GM18519 (cell line): ENCODE measurements around the gene MCF2L.
"Not testable (repeated sequence)": the region's sequence is repeated elsewhere in the genome, so short reads cannot be mapped to it uniquely, and the experiment has no call there.

ENCODE experiments used
- ATAC-seq: cut with Tn5 transposase; IDR thresholded peaks from one replicate; pipeline ENCODE4 v1.9.1; 2021; ENCODE audit warnings: mild to moderate bottlenecking, moderate library complexity; ENCODE audit not compliant: unreplicated experiment, low FRiP score

The MCF2L gene

GRCh38 chr13:113043931-113044330, 74.9 kb downstream of the MCF2L start:
- no peak for ATAC-seq

DNA sequence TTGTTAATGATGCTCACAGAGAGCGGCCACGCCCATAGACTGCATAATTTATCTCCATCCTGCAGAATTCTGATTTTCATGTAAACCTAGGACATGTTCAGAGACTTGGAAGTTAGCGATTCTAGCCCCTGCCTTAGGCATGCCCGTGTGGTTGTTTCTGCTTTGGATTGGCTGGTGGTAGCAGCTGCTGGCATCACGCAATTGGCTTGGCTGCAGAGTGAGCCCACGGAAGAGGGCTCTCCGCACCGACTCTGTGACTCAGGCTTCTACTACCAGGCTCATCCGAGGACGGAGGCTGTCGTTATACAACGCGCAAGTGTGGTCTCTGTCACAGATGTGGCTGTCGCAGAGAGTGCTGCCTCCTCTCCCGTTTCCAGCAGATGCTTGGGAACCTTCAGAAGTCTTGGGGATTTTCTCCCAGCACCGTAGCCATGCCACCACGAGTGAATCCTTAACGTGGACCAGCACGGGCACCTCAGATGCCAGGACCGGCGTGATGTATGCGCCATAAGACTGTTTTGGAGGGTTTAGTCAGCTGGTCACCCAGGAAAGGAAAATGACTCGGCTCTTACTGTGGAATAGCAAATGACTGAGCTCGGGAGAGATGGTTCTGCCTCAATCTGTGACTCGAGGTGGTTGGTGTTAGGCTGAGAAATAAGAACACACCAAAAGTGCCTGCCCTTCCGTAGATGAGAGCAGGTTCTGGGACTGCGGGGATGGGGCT, 75.5 kb downstream of the MCF2L start:
- ATAC-seq = no peak

DNA sequence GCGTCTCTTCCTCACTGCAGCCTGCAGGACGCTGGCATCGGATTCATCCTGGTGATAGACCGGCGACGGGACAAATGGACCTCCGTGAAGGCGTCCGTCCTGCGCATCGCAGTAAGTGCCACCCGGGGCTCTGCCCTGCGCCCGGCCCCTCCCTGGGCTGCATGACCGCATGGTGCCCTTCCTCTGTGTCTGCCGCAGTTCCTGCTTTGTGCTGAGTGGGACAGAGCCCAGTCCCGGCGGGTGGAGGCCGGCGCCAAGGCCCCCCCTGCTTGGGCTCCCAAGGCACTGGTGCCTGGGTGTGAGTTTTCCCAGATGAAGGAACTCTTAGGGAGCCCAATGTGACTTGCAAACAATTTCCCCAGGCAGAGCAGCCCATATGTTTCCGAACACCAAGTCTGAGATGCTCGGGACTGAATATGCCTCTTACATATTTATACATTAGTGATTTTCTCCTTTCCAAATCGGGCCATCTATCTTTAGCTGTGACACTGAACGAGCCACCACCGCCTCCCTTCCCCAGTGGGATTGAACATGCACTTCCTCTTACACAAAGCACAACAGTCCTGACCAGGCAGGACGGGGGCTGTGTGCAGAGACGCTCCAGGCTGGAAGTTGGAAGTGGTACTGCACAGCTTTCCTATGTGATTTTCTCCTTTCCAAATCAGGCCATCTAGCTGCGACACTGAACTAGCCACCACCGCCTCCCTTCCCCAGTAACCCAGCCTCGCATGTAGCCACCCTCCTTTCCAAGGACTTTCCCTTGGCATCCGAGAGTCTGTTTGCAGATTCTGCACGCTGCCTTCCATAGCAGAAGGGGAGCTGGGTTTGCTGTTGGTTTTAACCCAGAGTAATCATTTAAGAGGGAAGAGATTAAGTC, 76.5 kb downstream of the MCF2L start:
- ATAC-seq = no peak

GRCh38 chr13:113046128-113046882, 77.3 kb downstream of the MCF2L start:
- no peak for ATAC-seq

DNA sequence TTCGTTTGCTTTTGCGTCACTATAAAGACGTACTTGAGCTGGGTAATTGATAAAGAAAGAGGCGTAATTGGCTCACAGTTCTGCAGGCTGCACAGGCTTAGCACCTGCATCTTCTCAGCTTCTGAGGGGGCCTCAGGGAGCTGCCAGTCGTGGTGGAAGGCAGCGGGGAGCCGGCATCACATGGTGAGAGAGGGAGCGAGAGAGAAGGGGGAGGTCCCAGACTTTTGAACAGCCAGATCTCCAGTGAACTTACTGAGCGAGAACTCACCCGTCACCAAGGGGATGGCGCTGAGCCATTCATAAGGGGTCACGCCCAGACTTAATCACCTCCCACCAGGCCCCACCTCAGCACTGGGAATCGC, 77.8 kb downstream of the MCF2L start:
- no peak for ATAC-seq

- no peak for ATAC-seq
These were observed 78.6 kb downstream of the MCF2L start for GRCh38 chr13:113047587-113047986.

DNA sequence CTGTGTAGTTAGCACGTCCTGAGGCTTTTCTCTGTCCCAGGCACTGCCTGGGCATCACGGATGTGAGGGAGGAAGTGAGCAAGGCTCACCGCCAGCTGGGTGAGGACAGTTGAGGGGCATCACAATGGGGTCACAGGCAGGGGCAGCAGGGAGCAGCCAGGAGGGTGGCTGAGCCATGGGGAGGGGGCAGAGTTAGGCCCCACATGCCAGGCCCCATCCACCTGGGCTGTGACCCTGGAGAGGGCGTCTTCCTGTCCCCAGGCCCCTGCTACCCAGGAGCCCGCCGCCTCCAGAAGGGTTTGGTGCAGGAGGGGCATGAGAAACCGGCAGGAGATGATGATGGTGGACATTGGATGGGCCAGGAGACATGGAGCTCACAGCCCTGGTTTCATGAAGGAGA, 79.8 kb downstream of the MCF2L start:
- ATAC-seq = no peak

DNA sequence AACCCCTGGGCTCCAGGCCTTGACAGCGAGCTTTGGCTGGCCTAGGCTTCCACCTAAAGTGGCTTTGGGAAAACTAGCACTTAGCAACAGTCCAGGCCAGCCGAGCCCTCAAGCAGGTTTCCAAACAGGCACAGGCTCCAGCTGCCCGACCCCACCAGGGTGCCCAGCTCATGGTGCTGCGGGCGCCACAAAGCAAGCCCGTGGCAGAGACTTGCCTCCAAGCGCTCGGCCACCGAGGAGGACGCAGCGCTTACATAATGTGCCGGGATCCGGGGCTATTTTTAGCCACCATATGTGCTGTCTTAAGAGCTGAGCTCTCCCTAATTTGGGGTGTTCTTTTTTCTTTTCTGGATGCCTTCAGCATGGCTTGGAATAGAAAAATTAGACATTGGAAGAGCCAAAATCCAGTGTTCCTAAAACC, 80.5 kb downstream of the MCF2L start:
- ATAC-seq = no peak

- no peak for ATAC-seq
These were observed 81.0 kb downstream of the MCF2L start for GRCh38 chr13:113049981-113050380.

DNA sequence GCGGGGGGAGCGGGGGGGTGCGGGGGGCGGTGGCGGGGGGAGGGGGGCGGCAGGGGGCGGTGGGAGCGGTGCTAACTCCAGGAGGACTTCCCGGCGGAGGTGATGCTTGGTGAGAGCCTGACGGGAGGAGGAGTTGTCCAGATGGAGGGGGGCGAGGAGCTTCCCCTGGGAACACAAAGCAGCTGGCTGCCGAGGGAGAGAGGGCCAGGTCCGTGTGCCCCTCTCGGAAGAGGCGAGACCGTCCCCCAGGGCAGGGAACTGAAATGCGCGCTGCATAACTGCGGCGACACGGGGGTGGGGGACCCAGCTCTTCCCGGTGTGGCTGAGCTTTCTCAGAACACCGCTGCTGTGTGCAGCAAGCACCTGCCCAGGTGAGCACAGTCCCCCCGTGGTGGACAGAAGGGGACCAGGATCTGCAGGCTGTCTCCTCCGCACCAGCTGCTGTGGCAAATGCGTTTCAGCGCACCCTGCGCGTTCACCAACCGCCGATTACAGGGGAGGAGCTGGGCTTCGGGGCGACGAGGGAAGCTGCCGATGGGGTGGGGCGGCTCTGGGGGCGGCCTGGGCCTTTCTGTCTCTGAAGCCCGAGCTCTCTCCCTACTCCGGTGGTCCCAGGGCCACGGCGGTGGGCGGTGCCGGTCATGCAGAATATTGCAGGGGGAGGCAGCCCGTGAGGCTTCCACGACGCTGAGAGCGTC, 81.9 kb downstream of the MCF2L start:
- ATAC-seq = no peak

DNA sequence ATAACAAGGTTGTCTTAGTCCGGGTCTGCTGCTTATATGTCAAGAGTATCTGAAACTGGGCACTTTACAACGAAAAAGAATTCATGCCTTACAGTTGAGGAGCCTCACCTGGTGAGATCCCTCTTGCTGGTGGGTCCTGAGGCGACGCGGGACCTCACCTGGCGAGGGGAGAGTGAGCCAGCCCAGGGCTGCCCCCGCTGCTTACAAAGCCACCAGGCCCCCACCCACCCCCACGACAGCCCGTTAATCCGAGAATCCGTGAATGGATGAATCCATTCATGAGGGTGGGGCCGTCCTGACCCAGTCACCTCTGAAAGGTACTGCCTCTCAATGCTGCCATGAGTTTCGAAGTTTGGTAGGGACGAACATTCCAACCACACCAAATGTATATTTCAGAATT, 82.6 kb downstream of the MCF2L start:
- ATAC-seq = no peak

DNA sequence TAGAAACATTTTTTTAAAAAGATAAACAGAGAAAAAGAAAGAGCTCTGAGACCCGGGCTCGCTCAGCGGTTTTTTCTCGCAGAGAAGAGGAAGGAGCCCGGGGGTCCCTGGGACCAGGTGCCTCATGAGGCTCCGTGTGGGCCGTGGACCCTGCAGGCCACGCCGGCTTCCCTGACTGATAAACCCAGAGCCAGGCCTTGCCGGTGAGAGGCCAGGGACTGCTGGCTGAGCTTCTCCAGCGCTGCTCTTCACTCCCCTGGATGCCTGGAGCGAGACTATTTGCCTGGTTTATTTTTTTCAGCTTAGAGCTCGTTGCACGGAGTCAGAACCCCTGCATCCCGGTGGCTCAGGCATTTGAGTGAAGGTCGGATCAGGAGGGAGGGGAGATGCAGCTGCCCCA, 83.2 kb downstream of the MCF2L start:
- no peak for ATAC-seq

- no peak for ATAC-seq
These were observed 84.0 kb downstream of the MCF2L start for GRCh38 chr13:113052971-113053370.

GRCh38 chr13:113053376-113053775, 84.4 kb downstream of the MCF2L start:
- ATAC-seq = no peak

GRCh38 chr13:113053801-113054604, 85.0 kb downstream of the MCF2L start:
- no peak for ATAC-seq

DNA sequence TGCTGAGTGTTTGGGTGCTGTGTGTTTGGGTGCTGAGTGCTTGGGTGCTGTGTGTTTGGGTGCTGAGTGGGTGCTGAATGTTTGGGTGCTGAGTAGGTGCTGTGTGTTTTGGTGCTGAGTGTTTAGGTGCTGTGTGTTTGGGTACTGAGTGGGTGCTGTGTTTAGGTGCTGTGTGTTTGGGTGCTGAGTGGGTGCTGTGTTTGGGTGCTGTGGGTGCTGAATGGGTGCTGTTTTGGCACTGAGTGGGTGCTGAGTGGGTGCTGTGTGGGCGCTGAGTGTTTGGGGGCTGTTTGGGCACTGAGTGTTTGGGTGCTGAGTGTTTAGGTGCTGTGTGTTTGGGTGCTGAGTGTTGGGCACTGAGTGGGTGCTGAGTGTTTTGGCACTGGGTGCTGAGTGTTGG, 88.1 kb downstream of the MCF2L start:
- no peak for ATAC-seq

DNA sequence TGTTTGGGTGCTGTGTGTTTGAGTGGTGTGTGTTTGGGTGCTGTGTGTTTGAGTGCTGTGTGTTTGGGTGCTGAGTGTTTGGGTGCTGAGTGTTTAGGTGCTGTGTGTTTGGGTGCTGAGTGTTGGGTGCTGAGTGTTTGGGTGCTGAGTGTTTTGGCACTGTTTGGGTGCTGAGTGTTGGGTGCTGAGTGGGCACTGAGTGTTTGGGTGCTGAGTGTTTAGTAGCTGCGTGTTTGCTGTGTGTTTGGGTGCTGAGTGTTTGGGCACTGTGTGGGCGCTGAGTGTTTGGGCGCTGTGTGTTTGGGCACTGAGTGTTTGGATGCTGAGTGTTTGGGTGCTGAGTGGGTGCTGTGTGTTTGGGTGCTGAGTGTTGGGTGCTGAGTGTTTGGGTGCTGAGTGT, 88.5 kb downstream of the MCF2L start:
- ATAC-seq = not testable (repeated sequence)

- ATAC-seq = no peak
These were observed 89.3 kb downstream of the MCF2L start for GRCh38 chr13:113058129-113058987.
